VCaP (cell line): ENCODE data around the gene CHRNB2.

Source experiments
- H3K27ac ChIP-seq: fragments of 450-650 bp; 2 replicates; pipeline ENCODE4 v1.5.1; 2017
- TF ChIP-seq, protein P1 (sequence below): fragments of 450-650 bp; conservative IDR thresholded peaks from 2 replicates; pipeline ENCODE4 v1.5.1; 2017; ENCODE audit warnings: mild to moderate bottlenecking, moderate library complexity

Gene CHRNB2

DNA sequence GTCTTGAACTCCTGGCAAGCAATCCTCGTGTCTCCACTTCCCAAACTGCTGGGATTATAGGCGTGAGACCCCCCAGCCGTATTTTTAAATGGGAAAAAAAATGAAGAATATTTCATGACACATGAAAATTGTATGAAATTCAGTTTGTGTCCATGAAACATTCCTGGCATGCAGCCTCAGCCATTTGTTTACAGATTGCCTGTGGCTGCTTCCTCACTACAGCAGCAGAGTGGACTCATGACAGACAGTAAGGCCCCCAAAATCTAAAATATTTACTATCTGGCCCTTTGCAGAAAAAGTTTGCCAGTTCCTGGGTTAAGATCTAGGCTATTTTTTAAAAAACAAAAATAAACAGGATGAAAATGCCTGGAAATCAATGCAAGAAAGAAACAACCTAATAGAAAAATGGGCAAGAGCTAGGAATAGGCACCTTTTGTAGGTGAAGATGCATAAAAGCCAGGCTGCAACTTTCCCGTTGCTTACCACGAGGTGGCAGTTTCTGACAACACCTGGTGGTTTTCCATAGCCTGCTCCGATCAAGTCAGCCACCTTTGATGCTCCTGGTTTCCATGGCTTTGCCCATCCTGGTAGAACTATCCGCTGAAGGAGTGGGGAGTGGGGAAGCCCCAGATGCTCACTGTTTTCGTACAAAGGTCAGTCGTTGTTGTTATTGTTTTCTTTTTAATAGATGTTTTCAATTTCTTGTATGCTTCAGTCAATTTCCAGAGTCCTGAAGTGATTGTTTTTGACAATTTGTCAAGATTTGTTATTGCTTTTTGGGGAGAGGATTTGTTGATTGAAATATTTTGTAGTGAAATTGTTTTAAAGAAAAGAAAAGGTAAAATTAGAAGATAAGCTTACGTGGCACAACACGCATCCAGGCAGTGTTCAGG, 33.4 kb upstream of the CHRNB2 start:
- H3K27ac ChIP-seq, result no peak overlapping the region
- TF ChIP-seq, protein P1, sequence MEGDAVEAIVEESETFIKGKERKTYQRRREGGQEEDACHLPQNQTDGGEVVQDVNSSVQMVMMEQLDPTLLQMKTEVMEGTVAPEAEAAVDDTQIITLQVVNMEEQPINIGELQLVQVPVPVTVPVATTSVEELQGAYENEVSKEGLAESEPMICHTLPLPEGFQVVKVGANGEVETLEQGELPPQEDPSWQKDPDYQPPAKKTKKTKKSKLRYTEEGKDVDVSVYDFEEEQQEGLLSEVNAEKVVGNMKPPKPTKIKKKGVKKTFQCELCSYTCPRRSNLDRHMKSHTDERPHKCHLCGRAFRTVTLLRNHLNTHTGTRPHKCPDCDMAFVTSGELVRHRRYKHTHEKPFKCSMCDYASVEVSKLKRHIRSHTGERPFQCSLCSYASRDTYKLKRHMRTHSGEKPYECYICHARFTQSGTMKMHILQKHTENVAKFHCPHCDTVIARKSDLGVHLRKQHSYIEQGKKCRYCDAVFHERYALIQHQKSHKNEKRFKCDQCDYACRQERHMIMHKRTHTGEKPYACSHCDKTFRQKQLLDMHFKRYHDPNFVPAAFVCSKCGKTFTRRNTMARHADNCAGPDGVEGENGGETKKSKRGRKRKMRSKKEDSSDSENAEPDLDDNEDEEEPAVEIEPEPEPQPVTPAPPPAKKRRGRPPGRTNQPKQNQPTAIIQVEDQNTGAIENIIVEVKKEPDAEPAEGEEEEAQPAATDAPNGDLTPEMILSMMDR, result peak; percentile 97

DNA sequence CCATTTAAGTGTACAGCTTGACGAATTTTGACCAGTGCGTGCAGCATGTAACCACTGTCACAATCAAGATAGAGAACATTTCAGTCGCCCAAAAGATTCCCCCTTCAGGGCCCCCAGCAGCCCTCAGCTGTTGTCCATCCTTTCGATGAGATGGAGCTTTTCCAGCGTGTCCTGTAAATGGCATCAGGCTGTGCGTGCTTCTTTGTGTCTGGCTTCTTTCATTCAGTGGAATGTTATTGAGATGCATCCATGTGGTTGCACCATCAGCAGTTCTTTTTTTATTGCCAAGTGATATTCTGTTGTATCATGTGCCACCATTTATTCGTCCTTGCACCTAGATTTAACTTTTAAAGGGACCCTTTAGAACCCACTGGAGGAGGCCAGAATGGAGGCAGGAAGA, 31.0 kb upstream of the CHRNB2 start:
- TF ChIP-seq, protein P1, result no peak
- H3K27ac ChIP-seq, result no peak overlapping the region

DNA sequence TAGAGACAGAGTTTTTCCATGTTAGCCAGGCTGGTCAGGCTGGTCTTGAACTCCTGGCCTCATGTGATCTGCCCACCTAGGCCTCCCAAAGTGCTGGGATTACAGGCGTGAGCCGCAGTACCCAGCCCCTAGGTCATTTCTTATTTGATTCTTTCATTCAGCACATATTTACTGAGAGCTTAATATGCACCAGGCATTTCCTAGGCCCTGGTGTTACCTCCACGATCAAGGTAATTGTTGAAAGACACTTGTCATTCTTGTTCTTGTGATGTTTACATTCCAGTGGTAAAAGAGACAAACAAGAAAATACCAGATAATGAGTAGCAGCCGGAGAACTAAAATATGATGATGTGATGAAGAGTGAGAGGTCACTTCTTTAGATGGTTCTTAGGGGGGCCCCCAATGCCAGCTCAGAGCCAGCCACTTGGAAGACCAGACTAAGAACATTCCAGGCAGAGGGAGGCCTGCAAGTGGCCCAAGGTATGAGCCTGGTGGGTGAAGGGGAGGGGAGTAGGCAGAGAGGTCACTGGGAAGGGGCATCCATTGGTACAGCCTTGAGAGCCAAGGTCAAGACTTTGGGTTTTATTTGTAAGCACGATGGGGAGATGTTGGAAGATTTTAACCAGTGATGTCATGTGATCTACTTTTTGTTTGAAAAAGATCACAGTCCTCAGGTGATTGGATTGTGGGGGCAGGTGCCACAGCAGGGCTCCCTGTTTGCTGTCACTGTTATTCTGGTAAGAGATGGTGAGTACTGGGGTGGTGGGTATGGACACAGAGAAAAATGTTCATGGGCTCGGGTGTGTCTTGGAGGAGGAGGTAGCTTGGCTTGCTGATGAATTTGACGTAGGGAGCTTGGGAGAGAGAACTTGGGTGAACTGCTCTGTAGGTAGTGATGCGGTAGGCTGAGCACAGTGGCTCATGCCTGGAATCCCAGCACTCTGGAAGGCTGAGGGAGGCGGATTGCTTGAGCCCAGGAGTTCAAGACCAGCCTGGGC, 27.8 kb upstream of the CHRNB2 start:
- no peak overlapping the region for H3K27ac ChIP-seq

DNA sequence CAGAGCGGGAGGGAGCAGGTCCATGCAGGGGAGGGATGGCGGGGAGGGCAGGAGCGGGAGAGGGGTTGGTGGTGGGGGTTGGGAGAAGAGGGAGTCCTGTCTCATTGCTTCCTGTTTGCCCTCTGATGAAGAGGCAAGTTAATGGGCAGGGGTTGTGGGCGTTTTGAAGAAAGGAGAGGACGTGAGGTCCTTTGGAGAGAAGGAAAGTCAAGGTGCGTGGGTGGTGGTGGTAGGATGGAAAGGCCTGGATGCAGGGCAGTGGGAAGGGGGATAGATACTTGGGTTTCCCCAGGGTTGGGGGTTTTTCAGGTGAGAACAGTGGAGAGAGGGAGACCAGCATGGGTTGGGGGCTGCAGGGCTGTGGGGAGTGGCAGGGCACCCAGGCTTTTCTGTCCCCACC, 26.3 kb upstream of the CHRNB2 start:
- no peak overlapping the region for H3K27ac ChIP-seq
- TF ChIP-seq, protein P1, result no peak

More for the DNA sequence above, 27.8 kb upstream of the CHRNB2 start:
- TF ChIP-seq, protein P1, result no peak

DNA sequence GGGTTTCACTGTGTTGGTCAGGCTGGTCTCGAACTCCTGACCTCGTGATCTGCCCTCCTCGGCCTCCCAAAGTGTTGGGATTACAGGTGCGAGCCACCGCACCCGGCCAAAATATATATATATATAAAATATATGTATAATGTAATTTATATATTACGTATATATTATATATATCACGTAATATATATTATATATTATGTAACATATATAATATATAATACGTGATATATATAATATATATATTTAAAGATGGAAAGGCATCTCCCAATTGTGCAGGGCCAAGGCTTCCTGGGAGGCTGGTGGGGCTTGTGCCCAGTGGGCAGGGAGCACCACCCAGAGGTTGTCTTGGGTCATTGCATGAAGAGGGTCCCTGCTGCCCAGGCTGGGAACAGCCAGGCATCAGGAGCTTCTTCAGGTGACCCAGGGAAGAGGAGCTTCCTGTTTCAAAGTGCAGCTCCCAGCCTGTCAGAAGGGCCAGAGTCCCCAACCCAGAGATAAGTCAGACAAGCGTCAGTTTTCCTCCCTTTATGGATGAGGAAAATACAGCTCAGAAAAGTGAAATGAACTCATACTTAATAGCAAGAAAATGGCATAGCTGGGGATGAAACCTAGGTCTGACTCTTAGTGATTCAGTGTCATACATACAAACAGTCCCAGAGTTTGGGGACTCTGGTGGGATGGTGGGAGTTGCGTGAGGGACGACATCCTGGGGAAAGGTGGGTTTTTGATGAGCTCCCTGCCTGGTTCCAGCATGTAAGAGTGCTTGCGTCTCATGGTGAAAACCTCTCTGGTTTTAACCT, 21.1 kb upstream of the CHRNB2 start:
- peak overlapping the region; percentile 32 for H3K27ac ChIP-seq

DNA sequence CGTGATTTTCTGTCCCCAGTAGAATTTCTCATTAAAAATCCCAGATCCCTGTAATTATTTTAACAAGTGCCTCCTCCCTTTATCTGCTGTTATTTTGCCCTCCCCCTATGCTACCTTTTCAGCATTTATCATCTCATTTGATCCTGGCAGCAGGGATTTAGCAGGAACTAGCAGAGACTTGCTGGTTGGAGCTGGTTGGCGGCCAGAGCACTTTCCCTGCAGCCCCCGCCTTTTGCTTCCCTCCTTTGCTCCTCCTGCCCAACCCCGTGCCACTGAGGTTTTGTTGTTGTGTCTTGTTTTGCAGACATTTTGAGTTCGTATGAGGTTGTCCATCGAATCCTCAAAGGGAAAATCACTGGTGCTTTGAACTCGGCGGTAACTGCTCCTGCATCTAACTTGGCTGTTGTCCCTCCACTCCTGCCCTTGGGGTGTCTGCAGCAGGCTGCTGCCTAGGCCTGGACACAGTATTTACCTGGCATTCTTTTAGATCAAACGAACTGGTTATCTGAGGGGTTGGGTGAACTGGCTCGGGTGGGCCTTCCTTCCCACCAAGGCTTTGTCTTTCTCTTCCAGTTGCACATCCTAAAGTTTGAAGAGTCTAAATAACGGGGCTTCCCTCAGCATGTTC, 20.4 kb upstream of the CHRNB2 start:
- TF ChIP-seq, protein P1, result no peak
- H3K27ac ChIP-seq, result peak overlapping the region; percentile 32

More for the DNA sequence above, 21.1 kb upstream of the CHRNB2 start:
- TF ChIP-seq, protein P1, result peak; percentile 98
